ENCODE measurements around the gene HEXIM2. TPM values are rescaled to one million over a fixed set of nuclear protein-coding genes. Genes with fewer than 3 reads are reported as not detected.
A peak's percentile ranks its signal among the peaks of the same experiment; 100 is the strongest.

Gene HEXIM2
- total RNA-seq, 1 experiment from 2014 or later = 4.5 TPM

DNA sequence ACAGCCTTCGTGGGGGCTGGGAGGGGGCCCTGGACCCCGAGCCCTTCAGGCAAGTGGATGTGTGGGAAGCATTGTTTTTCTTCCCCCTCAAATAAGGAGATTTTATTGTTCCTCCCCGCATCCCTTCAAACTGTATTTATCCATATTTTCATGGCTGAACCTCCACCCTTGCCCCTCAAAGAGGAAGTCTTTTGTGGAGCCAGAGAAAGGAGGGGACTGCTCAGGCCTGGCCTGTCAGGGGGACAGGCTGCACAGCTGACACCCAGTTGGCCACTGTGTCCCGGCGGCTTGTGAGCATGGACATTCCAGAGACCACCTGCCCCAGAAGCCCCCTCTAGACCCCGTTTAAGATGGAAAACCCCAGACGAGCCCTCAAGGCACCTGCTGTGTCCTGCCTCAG is 15.9 kb downstream of the HEXIM2 start:
- in situ Hi-C loops (cut with HindIII; ENCODE audit: low pct_unique_long_range_greater_than_20kb, low sequenced_read_pairs) = no loop called here
- H3K27ac ChIP-seq (ENCODE audit: low read length) = peak overlapping the region; percentile 39; the same call in 1 of the 2 replicates
- TF ChIP-seq POLR2AphosphoS5 (IDR thresholded peaks at IDR 0.05; ENCODE audit: low read depth, low read length) (no peak), TCF7L2 (IDR thresholded peaks at IDR 0.05; ENCODE audit: low read depth, low read length) (no peak), SIN3A (IDR thresholded peaks at IDR 0.05; ENCODE audit: borderline replicate concordance, insufficient read depth, low read depth, low read length) (no peak)
- TF ChIP-seq, protein P1, sequence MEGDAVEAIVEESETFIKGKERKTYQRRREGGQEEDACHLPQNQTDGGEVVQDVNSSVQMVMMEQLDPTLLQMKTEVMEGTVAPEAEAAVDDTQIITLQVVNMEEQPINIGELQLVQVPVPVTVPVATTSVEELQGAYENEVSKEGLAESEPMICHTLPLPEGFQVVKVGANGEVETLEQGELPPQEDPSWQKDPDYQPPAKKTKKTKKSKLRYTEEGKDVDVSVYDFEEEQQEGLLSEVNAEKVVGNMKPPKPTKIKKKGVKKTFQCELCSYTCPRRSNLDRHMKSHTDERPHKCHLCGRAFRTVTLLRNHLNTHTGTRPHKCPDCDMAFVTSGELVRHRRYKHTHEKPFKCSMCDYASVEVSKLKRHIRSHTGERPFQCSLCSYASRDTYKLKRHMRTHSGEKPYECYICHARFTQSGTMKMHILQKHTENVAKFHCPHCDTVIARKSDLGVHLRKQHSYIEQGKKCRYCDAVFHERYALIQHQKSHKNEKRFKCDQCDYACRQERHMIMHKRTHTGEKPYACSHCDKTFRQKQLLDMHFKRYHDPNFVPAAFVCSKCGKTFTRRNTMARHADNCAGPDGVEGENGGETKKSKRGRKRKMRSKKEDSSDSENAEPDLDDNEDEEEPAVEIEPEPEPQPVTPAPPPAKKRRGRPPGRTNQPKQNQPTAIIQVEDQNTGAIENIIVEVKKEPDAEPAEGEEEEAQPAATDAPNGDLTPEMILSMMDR (IDR thresholded peaks at IDR 0.05) = no peak
- TF ChIP-seq, protein P2, sequence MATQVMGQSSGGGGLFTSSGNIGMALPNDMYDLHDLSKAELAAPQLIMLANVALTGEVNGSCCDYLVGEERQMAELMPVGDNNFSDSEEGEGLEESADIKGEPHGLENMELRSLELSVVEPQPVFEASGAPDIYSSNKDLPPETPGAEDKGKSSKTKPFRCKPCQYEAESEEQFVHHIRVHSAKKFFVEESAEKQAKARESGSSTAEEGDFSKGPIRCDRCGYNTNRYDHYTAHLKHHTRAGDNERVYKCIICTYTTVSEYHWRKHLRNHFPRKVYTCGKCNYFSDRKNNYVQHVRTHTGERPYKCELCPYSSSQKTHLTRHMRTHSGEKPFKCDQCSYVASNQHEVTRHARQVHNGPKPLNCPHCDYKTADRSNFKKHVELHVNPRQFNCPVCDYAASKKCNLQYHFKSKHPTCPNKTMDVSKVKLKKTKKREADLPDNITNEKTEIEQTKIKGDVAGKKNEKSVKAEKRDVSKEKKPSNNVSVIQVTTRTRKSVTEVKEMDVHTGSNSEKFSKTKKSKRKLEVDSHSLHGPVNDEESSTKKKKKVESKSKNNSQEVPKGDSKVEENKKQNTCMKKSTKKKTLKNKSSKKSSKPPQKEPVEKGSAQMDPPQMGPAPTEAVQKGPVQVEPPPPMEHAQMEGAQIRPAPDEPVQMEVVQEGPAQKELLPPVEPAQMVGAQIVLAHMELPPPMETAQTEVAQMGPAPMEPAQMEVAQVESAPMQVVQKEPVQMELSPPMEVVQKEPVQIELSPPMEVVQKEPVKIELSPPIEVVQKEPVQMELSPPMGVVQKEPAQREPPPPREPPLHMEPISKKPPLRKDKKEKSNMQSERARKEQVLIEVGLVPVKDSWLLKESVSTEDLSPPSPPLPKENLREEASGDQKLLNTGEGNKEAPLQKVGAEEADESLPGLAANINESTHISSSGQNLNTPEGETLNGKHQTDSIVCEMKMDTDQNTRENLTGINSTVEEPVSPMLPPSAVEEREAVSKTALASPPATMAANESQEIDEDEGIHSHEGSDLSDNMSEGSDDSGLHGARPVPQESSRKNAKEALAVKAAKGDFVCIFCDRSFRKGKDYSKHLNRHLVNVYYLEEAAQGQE (IDR thresholded peaks at IDR 0.05; ENCODE audit: insufficient read depth in 1 of 2, low read depth in 2 of 2, low read length in 1 of 2) = no peak
- CTCF ChIA-PET = interaction anchor here (0.7 kb wide), 1 partner anchor 138 kb away, joined by 5 read pairs; no protein-coding TSS in a partner anchor
- no peak for ATAC-seq
- BruUV-seq (replicated peaks) = no TSS peak
- no peaks in the 10 kb centered on the region for H3K36me3 ChIP-seq (ENCODE audit: control insufficient read depth, insufficient read depth, low read length)
- no peak overlapping the region for H3K4me3 ChIP-seq (ENCODE audit: low read depth in 2 of 2, low read length in 2 of 2)
- no peaks in the 10 kb centered on the region for H3K27me3 ChIP-seq (ENCODE audit: control insufficient read depth, insufficient read depth, low read length)
- DNase-seq (ENCODE audit: low read depth, low spot score) = no peak
- H3K4me1 ChIP-seq (ENCODE audit: control insufficient read depth, insufficient read depth, low read length) = peaks cover 20% of the 10 kb centered on the region
- POLR2A ChIA-PET = no interaction called here
- H3K9me3 ChIP-seq (ENCODE audit: control insufficient read depth, insufficient read depth, low read depth, low read length) = no peaks in the 10 kb centered on the region
- intact Hi-C loops (cut with micrococcal nuclease; ENCODE audit: unreplicated experiment) = no loop called here

DNA sequence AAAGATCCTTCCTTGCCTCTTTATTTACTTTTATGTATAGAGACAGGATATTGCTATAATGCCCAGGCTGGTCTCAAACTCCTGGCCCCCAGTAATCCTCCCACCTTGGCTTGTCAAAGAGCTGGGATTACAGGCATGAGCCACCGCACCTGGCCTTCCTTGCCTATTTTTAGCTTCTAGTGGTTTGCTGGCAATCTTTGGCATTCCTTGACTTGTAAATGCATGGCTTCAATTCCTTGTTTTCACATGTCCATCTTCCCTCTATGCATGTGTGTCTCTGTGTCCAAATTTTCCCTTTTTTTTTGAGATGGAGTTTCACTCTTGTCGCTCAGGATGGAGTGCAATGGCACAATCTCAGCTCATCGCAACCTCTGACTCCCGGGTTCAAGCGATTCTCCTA is 22.5 kb downstream of the HEXIM2 start:
- H3K4me1 ChIP-seq (ENCODE audit: control insufficient read depth, insufficient read depth, low read length) = no peaks in the 10 kb centered on the region
- no peak overlapping the region for H3K27ac ChIP-seq (ENCODE audit: low read length)
- no peak for ATAC-seq
- no peaks in the 10 kb centered on the region for H3K36me3 ChIP-seq (ENCODE audit: control insufficient read depth, insufficient read depth, low read length)
- no peaks in the 10 kb centered on the region for H3K9me3 ChIP-seq (ENCODE audit: control insufficient read depth, insufficient read depth, low read depth, low read length)
- H3K27me3 ChIP-seq (ENCODE audit: control insufficient read depth, insufficient read depth, low read length) = no peaks in the 10 kb centered on the region
- in situ Hi-C loops (cut with HindIII; ENCODE audit: low pct_unique_long_range_greater_than_20kb, low sequenced_read_pairs) (no loop called here), intact Hi-C loops (cut with micrococcal nuclease; ENCODE audit: unreplicated experiment) (no loop called here)
- BruUV-seq (replicated peaks) = no TSS peak
- no peak overlapping the region for H3K4me3 ChIP-seq (ENCODE audit: low read depth in 2 of 2, low read length in 2 of 2)
- ChIA-PET CTCF (no interaction called here), POLR2A (interaction anchor here (0.6 kb wide), 1 partner anchor 36 kb away, joined by 4 read pairs; the partner anchor contains the start of gene HEXIM1)
- no peak for DNase-seq (ENCODE audit: low read depth, low spot score)
- TF ChIP-seq, protein P1 (IDR thresholded peaks at IDR 0.05) = no peak
- TF ChIP-seq POLR2AphosphoS5 (IDR thresholded peaks at IDR 0.05; ENCODE audit: low read depth, low read length) (no peak), TCF7L2 (IDR thresholded peaks at IDR 0.05; ENCODE audit: low read depth, low read length) (no peak), SIN3A (IDR thresholded peaks at IDR 0.05; ENCODE audit: borderline replicate concordance, insufficient read depth, low read depth, low read length) (no peak)
- TF ChIP-seq, protein P2 (IDR thresholded peaks at IDR 0.05; ENCODE audit: insufficient read depth in 1 of 2, low read depth in 2 of 2, low read length in 1 of 2) = no peak
